Astrocyte (in vitro differentiated cells and primary cell): ENCODE results near the gene RCAN2. TPM values are rescaled to one million over a fixed set of nuclear protein-coding genes. Genes with fewer than 3 reads are reported as not detected.

Experiments
- DNase-seq: peaks from one replicate; pipeline ENCODE4 v3.0.0-alpha.2; 2010; ENCODE audit warnings: low read depth
- FAIRE-seq: peaks from 2 replicates; lab custom pipeline; 2011; peaks lifted over from hg19 to GRCh38; lab: Jason Lieb, UNC
- H2AFZ ChIP-seq: 2 replicates; pipeline ENCODE4 v1.6.0; 2012; ENCODE audit warnings: low read depth, low read length, inconsistent platforms
- H3K27ac ChIP-seq: 2 replicates; pipeline ENCODE4 v1.5.1; 2011; ENCODE audit warnings: low read depth, low read length, inconsistent platforms
- H3K27me3 ChIP-seq: 2 replicates; pipeline ENCODE4 v1.6.0; 2011; ENCODE audit warnings: low read length, inconsistent platforms; ENCODE audit not compliant: insufficient read depth
- H3K36me3 ChIP-seq: 2 replicates; pipeline ENCODE4 v1.5.1; 2011; ENCODE audit warnings: low read length, inconsistent platforms; ENCODE audit not compliant: insufficient read depth
- H3K4me1 ChIP-seq: 2 replicates; pipeline ENCODE4 v1.5.1; 2011; ENCODE audit warnings: low read length, inconsistent platforms; ENCODE audit not compliant: insufficient read depth
- H3K4me2 ChIP-seq: 2 replicates; pipeline ENCODE4 v1.6.0; 2012; ENCODE audit warnings: low read length, inconsistent platforms
- H3K4me3 ChIP-seq: 2 replicates; pipeline ENCODE4 v1.5.1; 2011; ENCODE audit warnings: low read depth, mild to moderate bottlenecking, low read length, inconsistent platforms; ENCODE audit not compliant: insufficient read depth
- H3K79me2 ChIP-seq: 2 replicates; pipeline ENCODE4 v1.6.0; 2012; ENCODE audit warnings: mild to moderate bottlenecking, low read length, inconsistent platforms; ENCODE audit not compliant: insufficient read depth
- H3K9ac ChIP-seq: 2 replicates; pipeline ENCODE4 v1.6.0; 2012; ENCODE audit warnings: mild to moderate bottlenecking, low read length, inconsistent platforms
- H3K9me3 ChIP-seq: 2 replicates; pipeline ENCODE4 v1.5.1; 2012; ENCODE audit warnings: low read depth, mild to moderate bottlenecking, low read length, inconsistent platforms; ENCODE audit not compliant: insufficient read depth
- H4K20me1 ChIP-seq: 2 replicates; pipeline ENCODE4 v1.6.0; 2012; ENCODE audit warnings: low read length, inconsistent platforms; ENCODE audit not compliant: insufficient read depth
- H3K27ac Mint-ChIP-seq: one replicate; pipeline ENCODE4 v1.8.0; 2021; ENCODE audit warnings: mild to moderate bottlenecking, mixed read lengths; ENCODE audit not compliant: unreplicated experiment
- H3K27me3 Mint-ChIP-seq: one replicate; pipeline ENCODE4 v1.8.0; 2021; ENCODE audit warnings: low read depth, mixed read lengths; ENCODE audit not compliant: unreplicated experiment
- H3K36me3 Mint-ChIP-seq: one replicate; pipeline ENCODE4 v1.8.0; 2021; ENCODE audit warnings: low read depth, mixed read lengths; ENCODE audit not compliant: unreplicated experiment
- H3K4me1 Mint-ChIP-seq: one replicate; pipeline ENCODE4 v1.8.0; 2021; ENCODE audit warnings: low read depth, mixed read lengths; ENCODE audit not compliant: unreplicated experiment
- H3K4me3 Mint-ChIP-seq: one replicate; pipeline ENCODE4 v1.8.0; 2021; ENCODE audit warnings: mild to moderate bottlenecking, moderate library complexity, mixed read lengths; ENCODE audit not compliant: unreplicated experiment
- H3K9me3 Mint-ChIP-seq: one replicate; pipeline ENCODE4 v1.8.0; 2021; ENCODE audit warnings: mild to moderate bottlenecking, mixed read lengths; ENCODE audit not compliant: unreplicated experiment
- EZH2 ChIP-seq: IDR thresholded peaks from 2 replicates; pipeline ENCODE4 v1.6.1; 2012; ENCODE audit warnings: mild to moderate bottlenecking, low read length, inconsistent platforms; ENCODE audit not compliant: insufficient read depth
- total RNA-seq: library from RNA; stranded (reverse); gene quantifications from 2 replicates; pipeline ENCODE4 v1.2.1, GENCODE V29; 2021
- TF ChIP-seq, protein P1 (sequence below): IDR thresholded peaks from 2 replicates; pipeline ENCODE4 v1.5.1; 2011; ENCODE audit warnings: low read depth, mild to moderate bottlenecking, inconsistent platforms, low read length, moderate library complexity; ENCODE audit not compliant: insufficient read depth

Gene RCAN2
- total RNA-seq, 1 donor from 2014 or later = 10.6 TPM

DNA sequence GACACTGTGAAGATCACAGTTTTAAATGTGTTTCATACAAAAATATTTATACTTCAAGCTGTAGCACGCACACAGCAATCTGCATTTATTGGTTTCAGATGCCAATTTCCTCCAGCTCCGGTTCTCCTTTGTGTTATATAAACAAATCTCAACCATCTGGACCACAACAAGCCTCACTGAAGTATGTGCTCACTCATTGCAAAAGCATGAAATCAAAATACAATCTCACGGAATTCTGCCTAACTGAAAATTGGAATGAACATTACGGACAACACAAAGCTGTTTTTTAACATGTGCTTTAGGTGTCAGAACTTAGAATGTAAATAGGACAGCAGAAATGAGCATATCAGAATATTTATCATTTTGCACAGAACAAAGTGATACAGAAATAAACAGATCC, 38.0 kb downstream of the RCAN2 start:
- H3K4me1 Mint-ChIP-seq = peaks cover 15% of the 10 kb centered on the region
- DNase-seq (peak; percentile 65), FAIRE-seq (peak; percentile 70)
- peaks cover 5% of the 10 kb centered on the region for H3K9me3 Mint-ChIP-seq
- peaks cover 10% of the 10 kb centered on the region for H3K4me1 ChIP-seq
- H3K27ac Mint-ChIP-seq = no peak overlapping the region
- H3K9ac ChIP-seq = peak overlapping the region; percentile 7
- no peaks in the 10 kb centered on the region for H3K27me3 ChIP-seq
- peaks cover 2% of the 10 kb centered on the region for H3K36me3 Mint-ChIP-seq
- H3K79me2 ChIP-seq = no peaks in the 10 kb centered on the region
- no peak overlapping the region for H2AFZ ChIP-seq
- no peak overlapping the region for H3K4me3 Mint-ChIP-seq
- peak overlapping the region; percentile 7 for H3K4me3 ChIP-seq
- TF ChIP-seq EZH2 = no peak
- TF ChIP-seq, protein P1, sequence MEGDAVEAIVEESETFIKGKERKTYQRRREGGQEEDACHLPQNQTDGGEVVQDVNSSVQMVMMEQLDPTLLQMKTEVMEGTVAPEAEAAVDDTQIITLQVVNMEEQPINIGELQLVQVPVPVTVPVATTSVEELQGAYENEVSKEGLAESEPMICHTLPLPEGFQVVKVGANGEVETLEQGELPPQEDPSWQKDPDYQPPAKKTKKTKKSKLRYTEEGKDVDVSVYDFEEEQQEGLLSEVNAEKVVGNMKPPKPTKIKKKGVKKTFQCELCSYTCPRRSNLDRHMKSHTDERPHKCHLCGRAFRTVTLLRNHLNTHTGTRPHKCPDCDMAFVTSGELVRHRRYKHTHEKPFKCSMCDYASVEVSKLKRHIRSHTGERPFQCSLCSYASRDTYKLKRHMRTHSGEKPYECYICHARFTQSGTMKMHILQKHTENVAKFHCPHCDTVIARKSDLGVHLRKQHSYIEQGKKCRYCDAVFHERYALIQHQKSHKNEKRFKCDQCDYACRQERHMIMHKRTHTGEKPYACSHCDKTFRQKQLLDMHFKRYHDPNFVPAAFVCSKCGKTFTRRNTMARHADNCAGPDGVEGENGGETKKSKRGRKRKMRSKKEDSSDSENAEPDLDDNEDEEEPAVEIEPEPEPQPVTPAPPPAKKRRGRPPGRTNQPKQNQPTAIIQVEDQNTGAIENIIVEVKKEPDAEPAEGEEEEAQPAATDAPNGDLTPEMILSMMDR = no peak
- H3K27ac ChIP-seq = peak overlapping the region; percentile 52
- no peaks in the 10 kb centered on the region for H4K20me1 ChIP-seq
- H3K36me3 ChIP-seq = no peaks in the 10 kb centered on the region
- H3K9me3 ChIP-seq = no peaks in the 10 kb centered on the region
- H3K27me3 Mint-ChIP-seq = no peaks in the 10 kb centered on the region
- H3K4me2 ChIP-seq = peak overlapping the region; percentile 66

DNA sequence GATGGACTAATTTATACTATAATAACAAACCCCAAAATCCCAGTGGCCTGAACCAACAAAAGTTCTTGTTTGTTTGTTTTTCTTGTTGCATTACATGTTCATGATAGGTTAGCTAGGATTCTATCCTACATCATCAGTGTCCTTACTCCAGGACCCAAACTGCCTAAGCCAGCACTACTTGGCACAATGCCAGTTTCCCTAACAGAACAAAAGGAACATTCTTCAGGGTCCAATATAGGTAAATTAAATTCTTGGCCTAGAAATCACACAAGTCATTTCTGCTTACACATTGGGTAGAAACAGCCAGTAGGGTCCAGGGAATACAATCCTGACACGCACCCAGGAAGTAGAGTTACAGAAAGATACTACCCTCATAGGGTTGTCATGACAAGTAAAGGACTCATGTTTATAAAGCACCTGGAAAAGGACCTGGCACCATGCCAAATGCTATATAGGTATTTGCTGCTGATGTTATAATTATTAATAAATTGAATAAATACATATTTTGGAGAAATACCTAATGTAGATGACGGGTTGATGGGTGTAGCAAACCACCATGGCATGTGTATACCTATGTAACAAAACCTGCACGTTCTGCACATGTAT, 38.8 kb downstream of the RCAN2 start:
- no peak overlapping the region for H3K9ac ChIP-seq
- H3K36me3 ChIP-seq = no peaks in the 10 kb centered on the region
- no peaks in the 10 kb centered on the region for H3K9me3 ChIP-seq
- H3K4me1 Mint-ChIP-seq = peaks cover 15% of the 10 kb centered on the region
- H4K20me1 ChIP-seq = no peaks in the 10 kb centered on the region
- FAIRE-seq = no peak
- no peak overlapping the region for H3K27ac ChIP-seq
- H3K27ac Mint-ChIP-seq = no peak overlapping the region
- H3K4me3 Mint-ChIP-seq = no peak overlapping the region
- H3K27me3 ChIP-seq = no peaks in the 10 kb centered on the region
- no peaks in the 10 kb centered on the region for H3K79me2 ChIP-seq
- no peak for TF ChIP-seq EZH2
- TF ChIP-seq, protein P1 = no peak
- no peak overlapping the region for H3K4me2 ChIP-seq
- peaks cover 5% of the 10 kb centered on the region for H3K9me3 Mint-ChIP-seq
- no peak for DNase-seq
- no peak overlapping the region for H2AFZ ChIP-seq
- no peaks in the 10 kb centered on the region for H3K27me3 Mint-ChIP-seq
- no peak overlapping the region for H3K4me3 ChIP-seq
- H3K4me1 ChIP-seq = peaks cover 10% of the 10 kb centered on the region
- peaks cover 2% of the 10 kb centered on the region for H3K36me3 Mint-ChIP-seq

DNA sequence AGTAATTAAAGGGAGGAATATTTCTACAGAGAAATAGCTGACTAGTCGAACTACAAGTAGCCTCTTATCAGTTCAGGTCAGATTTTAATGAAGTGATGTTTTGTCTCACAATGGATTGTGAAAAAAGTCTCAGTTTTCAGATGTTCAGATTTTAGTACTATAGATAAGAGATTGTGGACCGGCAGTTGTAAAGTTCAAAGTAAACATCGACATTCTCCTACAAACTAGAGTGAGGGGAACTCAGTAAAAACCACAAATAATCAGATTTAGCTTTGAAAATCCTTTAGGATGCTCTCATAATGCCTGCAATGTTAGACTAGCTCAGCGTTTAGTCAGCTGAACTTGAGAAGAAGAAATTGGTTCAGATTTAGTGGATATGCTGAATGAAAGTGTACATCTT, 39.9 kb downstream of the RCAN2 start:
- DNase-seq = no peak
- Histone ChIP-seq H3K4me1 (peaks cover 10% of the 10 kb centered on the region), H3K79me2 (no peaks in the 10 kb centered on the region), H3K4me3 (no peak overlapping the region), H3K9me3 (no peaks in the 10 kb centered on the region), H3K27ac (no peak overlapping the region), H2AFZ (no peak overlapping the region), H3K27me3 (no peaks in the 10 kb centered on the region), H3K4me2 (no peak overlapping the region), H3K9ac (no peak overlapping the region), H3K36me3 (no peaks in the 10 kb centered on the region), H4K20me1 (no peaks in the 10 kb centered on the region)
- Mint-ChIP-seq H3K9me3 (peaks cover 5% of the 10 kb centered on the region), H3K36me3 (peaks cover 2% of the 10 kb centered on the region), H3K27me3 (no peaks in the 10 kb centered on the region), H3K4me3 (no peak overlapping the region), H3K27ac (no peak overlapping the region), H3K4me1 (peaks cover 15% of the 10 kb centered on the region)
- FAIRE-seq = no peak
- TF ChIP-seq EZH2 = no peak
- TF ChIP-seq, protein P1 = no peak
